K562 (cell line): ENCODE results near the gene MRPL3. TPM values are rescaled to one million over a fixed set of nuclear protein-coding genes. Genes with fewer than 3 reads are reported as not detected.
A peak's percentile ranks its signal among the peaks of the same experiment; 100 is the strongest.

Experiments
- ATAC-seq: fragments of 200-7000 bp; cut with Tn5 transposase; 3 replicates; pipeline ENCODE4 v1.9.1; 2020; ENCODE audit warnings: moderate library complexity
- BruUV-seq: library from RNA; stranded (reverse); fragments of 400-500 nt; replicated peaks from 2 replicates; lab custom pipeline; 2021; lab: Mats Ljungman, UMichigan
- CTCF ChIA-PET: fragments of 300-600 bp; formaldehyde crosslinking; extraction: SDS; loops from one replicate; lab custom pipeline; 2021; ENCODE audit warnings: low intra/inter-chr PET ratio; lab: Yijun Ruan, JAX
- POLR2A ChIA-PET: fragments of 300-600, 350-650 bp; sonication (Branson Sonifier 250); formaldehyde crosslinking; extraction: SDS; loops from one replicate; lab custom pipeline; 2021; ENCODE audit warnings: antibody characterized with exemption, inconsistent platforms; lab: Yijun Ruan, JAX
- DNase-seq, 4 experiments: peaks; one replicate each; pipeline versions ENCODE4 v3.0.0 to v3.0.0-alpha.2; 2011 to 2018; ENCODE audit warnings: low spot score in 3 of 4, mixed read lengths in 3 of 4; ENCODE audit errors: extremely low read depth in 1 of 4
- FAIRE-seq: peaks from 2 replicates; lab custom pipeline; 2011; peaks lifted over from hg19 to GRCh38; lab: Jason Lieb, UNC
- H2AFZ ChIP-seq: 2 replicates; pipeline ENCODE4 v1.6.0; 2011; ENCODE audit warnings: low read depth, low read length, control low read depth, inconsistent platforms
- H3K27ac ChIP-seq: fragments of 200-600 bp; 3 replicates; pipeline ENCODE4 v1.8.0; 2011; ENCODE audit warnings: low read depth, mild to moderate bottlenecking, control low read depth, inconsistent platforms, low read length, moderate library complexity, mixed read lengths; ENCODE audit errors: extremely low read depth
- H3K27me3 ChIP-seq, 2 experiments: fragments of 300-600 bp in 1 of 2; 2 replicates in 1 of 2; 3 replicates in 1 of 2; pipeline versions ENCODE4 v1.6.0 to v1.8.0; 2011; ENCODE audit warnings: inconsistent platforms in 2 of 2, low read length in 2 of 2, mild to moderate bottlenecking in 1 of 2, mixed read lengths in 1 of 2, moderate library complexity in 1 of 2; ENCODE audit not compliant: control insufficient read depth in 2 of 2, insufficient read depth in 2 of 2
- H3K36me3 ChIP-seq: fragments of 300-600 bp; 3 replicates; pipeline ENCODE4 v1.8.0; 2011; ENCODE audit warnings: mild to moderate bottlenecking, low read length, inconsistent platforms; ENCODE audit not compliant: control insufficient read depth, insufficient read depth
- H3K4me1 ChIP-seq, 2 experiments: fragments of 200-600 bp in 1 of 2; replicated peaks in 1 of 2; 2 replicates in 1 of 2; 3 replicates in 1 of 2; pipeline versions ENCODE4 v1.5.1 to v1.8.0; 2011; ENCODE audit warnings: inconsistent platforms in 2 of 2, low read length in 2 of 2, mild to moderate bottlenecking in 1 of 2, mixed read lengths in 1 of 2, moderate library complexity in 1 of 2; ENCODE audit not compliant: control insufficient read depth in 2 of 2, insufficient read depth in 2 of 2
- H3K4me2 ChIP-seq: 2 replicates; pipeline ENCODE4 v1.6.1; 2011; ENCODE audit warnings: low read length, control low read depth, inconsistent platforms, mixed read lengths; ENCODE audit not compliant: insufficient read depth
- H3K4me3 ChIP-seq: fragments of 200-600 bp; sonication (generic), shearing (Covaris generic); 2 replicates; pipeline ENCODE4 v1.5.1; 2016; ENCODE audit warnings: control low read depth, inconsistent platforms
- H3K79me2 ChIP-seq: fragments of 200-600 bp; 3 replicates; pipeline ENCODE4 v1.8.0; 2011; ENCODE audit warnings: low read length, inconsistent platforms; ENCODE audit not compliant: control insufficient read depth, insufficient read depth
- H3K9ac ChIP-seq, 2 experiments: 2 replicates each; pipeline versions ENCODE4 v1.6.0 to v1.6.1; 2011; ENCODE audit warnings: low read depth in 2 of 2, low read length in 2 of 2, control low read depth in 1 of 2, inconsistent platforms in 1 of 2, mild to moderate bottlenecking in 1 of 2, mixed read lengths in 1 of 2; ENCODE audit not compliant: insufficient read depth in 1 of 2
- H3K9me1 ChIP-seq: one replicate; pipeline ENCODE4 v1.6.0; 2011; ENCODE audit warnings: inconsistent platforms, mild to moderate bottlenecking, low read length, moderate library complexity; ENCODE audit not compliant: control insufficient read depth, insufficient read depth
- H3K9me3 ChIP-seq: replicated peaks from 2 replicates; pipeline ENCODE4 v1.5.1; 2011; ENCODE audit warnings: low read depth, low read length, inconsistent platforms; ENCODE audit not compliant: control insufficient read depth, insufficient read depth
- H4K20me1 ChIP-seq: replicated peaks from 2 replicates; pipeline ENCODE4 v1.6.1; 2011; ENCODE audit warnings: low read length, inconsistent platforms, mixed read lengths; ENCODE audit not compliant: control insufficient read depth, insufficient read depth
- CBFB ChIP-seq: sonication (generic); formaldehyde crosslinking; IDR thresholded peaks from 2 replicates; pipeline ENCODE4 v1.4.0; 2020; ENCODE audit warnings: mild to moderate bottlenecking, missing genetic modification reagents
- KAT2B ChIP-seq: IDR thresholded peaks from one replicate; pipeline ENCODE4 v1.6.1; 2012; ENCODE audit warnings: low read depth, mild to moderate bottlenecking, control low read depth, inconsistent platforms, low read length, moderate library complexity
- ZNF764 ChIP-seq: fragments of 250-450 bp; sonication (Bioruptor Pico); IDR thresholded peaks from 2 replicates; pipeline ENCODE4 v1.4.0; 2020; ENCODE audit warnings: low read depth, mild to moderate bottlenecking, moderate library complexity
- WGBS: fragments of 100-300 bp; shearing (Covaris generic); methylation state at CpG from one replicate; pipeline ENCODE4 v1.1.6; 2016; ENCODE audit warnings: low coverage, mixed read lengths; ENCODE audit not compliant: insufficient coverage; ENCODE audit errors: missing lambda C conversion rate; 5-methylcytosine and 5-hydroxymethylcytosine counted together
- in situ Hi-C: fragments of 300-500 bp; cut with MboI; formaldehyde crosslinking; loops from 4 replicates; pipeline ENCODE4 v1.15.0; 2018; ENCODE audit warnings: inconsistent platforms, mixed read lengths
- intact Hi-C: fragments of 100-400 bp; cut with micrococcal nuclease; formaldehyde crosslinking; loops from 2 replicates; pipeline ENCODE4 v1.14.2; 2022
- polyA plus RNA-seq, 8 experiments: library from polyadenylated mRNA; depleted of rRNA in 4 of 8; stranded (reverse) in 5 of 8; unstranded in 3 of 8; fragments of >200 nt; fragmentation: Nextera tagmentation in 2 of 8; fragmentation: Illumina TruSeq in 1 of 8; extraction: Ambion mirVana in 2 of 8; extraction: Trizol in 1 of 8; gene quantifications; 2 replicates each; pipeline versions ENCODE4 v1.2.1 to v1.2.3, GENCODE V29; 2011 to 2014; ENCODE audit warnings: inconsistent platforms in 1 of 8, missing spikeins in 1 of 8
- total RNA-seq, 7 experiments: library from RNA; depleted of rRNA in 6 of 7; stranded (reverse); fragments of >200 nt in 6 of 7; fragmentation: Illumina TruSeq in 2 of 7; extraction: Trizol in 2 of 7; gene quantifications; 2 replicates each; pipeline versions ENCODE4 v1.2.1 to v1.2.3, GENCODE V29; 2011 to 2021; ENCODE audit warnings: low replicate concordance in 1 of 7
- TF ChIP-seq, protein P1 (sequence below), 2 experiments: fragments of 450-650 bp in 1 of 2; sonication (generic) in 1 of 2; formaldehyde crosslinking in 1 of 2; IDR thresholded peaks; 2 replicates each; pipeline versions ENCODE4 v1.7.1 to v1.9.0; 2016 to 2022; ENCODE audit warnings: inconsistent platforms in 1 of 2, mild to moderate bottlenecking in 1 of 2, missing genetic modification reagents in 1 of 2

MRPL3 gene
- total and polyA plus RNA-seq, 9 of the 15 experiments (the other 6 are each of a cell fraction or from before 2014, with no cell fraction given): 81.7 to 340 (median 190) TPM

DNA sequence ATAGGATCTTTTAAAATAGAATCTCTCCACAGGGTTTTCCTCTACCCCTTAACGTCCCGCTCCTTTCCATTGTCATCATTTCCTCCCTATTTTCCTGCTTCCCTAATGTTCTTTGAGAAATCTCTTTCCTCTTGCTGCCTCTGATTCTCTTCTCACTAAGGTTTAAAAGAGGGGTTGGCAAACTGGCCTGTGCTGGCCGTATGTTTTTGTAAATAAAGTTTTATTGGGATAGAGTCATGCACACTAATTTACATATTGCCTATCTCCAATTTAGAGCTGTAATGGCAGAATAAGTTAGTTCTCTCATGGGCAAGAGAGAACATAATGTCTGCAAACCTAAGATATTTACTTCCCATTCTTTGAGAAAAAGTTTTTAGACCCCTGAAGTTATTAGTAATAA, 25.0 kb downstream of the MRPL3 start:
- intact Hi-C loops: no loop called here
- ChIA-PET CTCF (no interaction called here), POLR2A (no interaction called here)
- H3K4me2 ChIP-seq: no peak overlapping the region
- H3K9ac ChIP-seq: no peak overlapping the region
- TF ChIP-seq KAT2B (no peak), CBFB (CRISPR knock-in tag) (no peak), ZNF764 (no peak)
- TF ChIP-seq, protein P1, sequence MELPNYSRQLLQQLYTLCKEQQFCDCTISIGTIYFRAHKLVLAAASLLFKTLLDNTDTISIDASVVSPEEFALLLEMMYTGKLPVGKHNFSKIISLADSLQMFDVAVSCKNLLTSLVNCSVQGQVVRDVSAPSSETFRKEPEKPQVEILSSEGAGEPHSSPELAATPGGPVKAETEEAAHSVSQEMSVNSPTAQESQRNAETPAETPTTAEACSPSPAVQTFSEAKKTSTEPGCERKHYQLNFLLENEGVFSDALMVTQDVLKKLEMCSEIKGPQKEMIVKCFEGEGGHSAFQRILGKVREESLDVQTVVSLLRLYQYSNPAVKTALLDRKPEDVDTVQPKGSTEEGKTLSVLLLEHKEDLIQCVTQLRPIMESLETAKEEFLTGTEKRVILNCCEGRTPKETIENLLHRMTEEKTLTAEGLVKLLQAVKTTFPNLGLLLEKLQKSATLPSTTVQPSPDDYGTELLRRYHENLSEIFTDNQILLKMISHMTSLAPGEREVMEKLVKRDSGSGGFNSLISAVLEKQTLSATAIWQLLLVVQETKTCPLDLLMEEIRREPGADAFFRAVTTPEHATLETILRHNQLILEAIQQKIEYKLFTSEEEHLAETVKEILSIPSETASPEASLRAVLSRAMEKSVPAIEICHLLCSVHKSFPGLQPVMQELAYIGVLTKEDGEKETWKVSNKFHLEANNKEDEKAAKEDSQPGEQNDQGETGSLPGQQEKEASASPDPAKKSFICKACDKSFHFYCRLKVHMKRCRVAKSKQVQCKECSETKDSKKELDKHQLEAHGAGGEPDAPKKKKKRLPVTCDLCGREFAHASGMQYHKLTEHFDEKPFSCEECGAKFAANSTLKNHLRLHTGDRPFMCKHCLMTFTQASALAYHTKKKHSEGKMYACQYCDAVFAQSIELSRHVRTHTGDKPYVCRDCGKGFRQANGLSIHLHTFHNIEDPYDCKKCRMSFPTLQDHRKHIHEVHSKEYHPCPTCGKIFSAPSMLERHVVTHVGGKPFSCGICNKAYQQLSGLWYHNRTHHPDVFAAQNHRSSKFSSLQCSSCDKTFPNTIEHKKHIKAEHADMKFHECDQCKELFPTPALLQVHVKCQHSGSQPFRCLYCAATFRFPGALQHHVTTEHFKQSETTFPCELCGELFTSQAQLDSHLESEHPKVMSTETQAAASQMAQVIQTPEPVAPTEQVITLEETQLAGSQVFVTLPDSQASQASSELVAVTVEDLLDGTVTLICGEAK (IDR thresholded peaks at IDR 0.05): peak; percentile 91
- TF ChIP-seq, protein P1 (CRISPR knock-in tag; IDR thresholded peaks at IDR 0.05): peak; percentile 92
- no peak overlapping the region for H3K4me3 ChIP-seq
- H3K79me2 ChIP-seq: peaks cover 50% of the 10 kb centered on the region
- H3K9me3 ChIP-seq: no peaks in the 10 kb centered on the region
- H2AFZ ChIP-seq: no peak overlapping the region
- in situ Hi-C loops: loop anchor here (25.0 kb wide), 1 partner anchor 441 kb away; the partner anchor contains the start of genes ASTE1 and NEK11
- FAIRE-seq (no peak), DNase-seq (no peak), ATAC-seq (no peak)
- H3K27ac ChIP-seq: no peak overlapping the region
- H4K20me1 ChIP-seq: no peaks in the 10 kb centered on the region
- no TSS peak for BruUV-seq
- H3K4me1 ChIP-seq: no peaks in the 10 kb centered on the region
- 78% methylated on average over 3 of the region's 3 CpGs for WGBS
- H3K27me3 ChIP-seq: no peaks in the 10 kb centered on the region
- H3K9me1 ChIP-seq: no peaks in the 10 kb centered on the region
- H3K36me3 ChIP-seq: peaks cover 39% of the 10 kb centered on the region; the same call in 2 of the 3 replicates
